Ovary (tissue), 3 donors: ENCODE measurements around the gene TIMP1.

Source experiments
- CTCF ChIP-seq, 3 donors: fragments of 450-650 bp in 2 of 3; fragments of 200-600 bp in 1 of 3; IDR thresholded peaks; one replicate each; pipeline versions ENCODE4 v1.5.1 to v1.8.0; 2016 to 2022; ENCODE audit warnings: antibody characterized with exemption in 3 of 3, mild to moderate bottlenecking in 1 of 3
- POLR2A ChIP-seq: fragments of 450-650 bp; IDR thresholded peaks from one replicate; pipeline ENCODE4 v1.6.1; 2017; ENCODE audit warnings: antibody characterized with exemption, mild to moderate bottlenecking, moderate library complexity
- donor health status: DM: no; HTN: no; CAD: no.

DNA sequence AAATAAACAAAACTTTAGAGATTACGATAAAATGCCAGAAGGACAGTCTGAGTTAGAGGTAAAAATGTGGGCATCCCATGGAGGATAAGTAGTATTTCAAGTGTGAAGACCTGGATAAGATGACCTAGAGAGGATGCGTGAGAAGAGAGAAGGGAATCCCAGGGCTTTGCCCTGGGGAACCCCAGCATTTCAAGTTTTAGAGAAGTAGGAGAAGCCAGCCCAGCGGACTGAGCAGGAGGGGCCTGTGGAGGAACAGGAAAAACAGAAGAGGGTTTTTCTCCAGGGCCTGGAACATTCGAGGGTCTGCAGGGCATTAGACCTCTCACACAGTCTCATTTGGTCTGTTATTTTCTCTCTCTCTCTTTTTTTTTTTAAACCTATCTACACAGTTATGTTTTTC is 50.4 kb downstream of the TIMP1 start:
- TF ChIP-seq CTCF (IDR thresholded peaks at IDR 0.05), result no peak
- TF ChIP-seq POLR2A, result no peak
